ENCODE measurements around the gene ABTB2. TPM values are rescaled to one million over a fixed set of nuclear protein-coding genes. Genes with fewer than 3 reads are reported as not detected.

The ABTB2 gene
- total and polyA plus RNA-seq, 2 experiments from 2014 or later = 12.4 to 14.3 TPM

GRCh38 chr11:34311126-34311525 lies 46.7 kb downstream of the ABTB2 start:
- no peak overlapping the region for H3K27ac ChIP-seq
- peaks cover 10% of the 10 kb centered on the region for H3K4me1 ChIP-seq (ENCODE audit: insufficient read depth)
- H2AFZ ChIP-seq = no peak overlapping the region
- 67% methylated on average over 4 of the region's 4 CpGs for WGBS (ENCODE audit: low lambda C conversion rate, missing lambda C conversion rate)
- H3K9me2 ChIP-seq (replicated peaks; ENCODE audit: insufficient read depth) = no peaks in the 10 kb centered on the region
- H3K36me3 ChIP-seq (replicated peaks; ENCODE audit: insufficient read depth, low read depth) = no peaks in the 10 kb centered on the region
- peaks cover 57% of the 10 kb centered on the region for H3K79me2 ChIP-seq
- no peaks in the 10 kb centered on the region for H3K27me3 ChIP-seq
- H3K9me3 ChIP-seq (ENCODE audit: low read depth) = no peaks in the 10 kb centered on the region
- no peak overlapping the region for H3K4me2 ChIP-seq
- peaks cover 8% of the 10 kb centered on the region for H4K20me1 ChIP-seq (ENCODE audit: insufficient read depth, poor library complexity, severe bottlenecking)
- H3K4me3 ChIP-seq = no peak overlapping the region
- no peak for TF ChIP-seq EZH2 (IDR thresholded peaks at IDR 0.05; ENCODE audit: borderline replicate concordance)
- DNase-seq (ENCODE audit: low spot score) = no peak

- WGBS (ENCODE audit: low lambda C conversion rate, missing lambda C conversion rate) = 65% methylated on average over 6 of the region's 6 CpGs
- no peak overlapping the region for H2AFZ ChIP-seq
- no peaks in the 10 kb centered on the region for H3K9me2 ChIP-seq (replicated peaks; ENCODE audit: insufficient read depth)
- H3K9me3 ChIP-seq (ENCODE audit: low read depth) = no peaks in the 10 kb centered on the region
- H4K20me1 ChIP-seq (ENCODE audit: insufficient read depth, poor library complexity, severe bottlenecking) = peaks cover 8% of the 10 kb centered on the region
- no peak overlapping the region for H3K4me3 ChIP-seq
- no peak for DNase-seq (ENCODE audit: low spot score)
- peaks cover 12% of the 10 kb centered on the region for H3K4me1 ChIP-seq (ENCODE audit: insufficient read depth)
- H3K27me3 ChIP-seq = no peaks in the 10 kb centered on the region
- H3K4me2 ChIP-seq = no peak overlapping the region
- peak overlapping the region; percentile 49 for H3K27ac ChIP-seq
- H3K36me3 ChIP-seq (replicated peaks; ENCODE audit: insufficient read depth, low read depth) = no peaks in the 10 kb centered on the region
- H3K79me2 ChIP-seq = peaks cover 51% of the 10 kb centered on the region
- TF ChIP-seq CTCF (IDR thresholded peaks at IDR 0.05; ENCODE audit: poor library complexity) (no peak), EZH2phosphoT487 (IDR thresholded peaks at IDR 0.05; ENCODE audit: low read depth, severe bottlenecking, unreplicated experiment) (no peak), EZH2 (IDR thresholded peaks at IDR 0.05; ENCODE audit: borderline replicate concordance) (no peak)
Observed at GRCh38 chr11:34309965-34310364, 47.8 kb downstream of the ABTB2 start.

GRCh38 chr11:34308913-34309585 lies 48.8 kb downstream of the ABTB2 start:
- Histone ChIP-seq H2AFZ (no peak overlapping the region), H3K4me2 (no peak overlapping the region), H3K4me3 (no peak overlapping the region), H3K9me2 (replicated peaks; ENCODE audit: insufficient read depth) (no peaks in the 10 kb centered on the region), H3K9me3 (ENCODE audit: low read depth) (no peaks in the 10 kb centered on the region), H3K79me2 (peaks cover 54% of the 10 kb centered on the region), H3K36me3 (replicated peaks; ENCODE audit: insufficient read depth, low read depth) (no peaks in the 10 kb centered on the region), H4K20me1 (ENCODE audit: insufficient read depth, poor library complexity, severe bottlenecking) (peaks cover 8% of the 10 kb centered on the region), H3K27ac (peak overlapping the region; percentile 49), H3K4me1 (ENCODE audit: insufficient read depth) (peaks cover 11% of the 10 kb centered on the region), H3K27me3 (no peaks in the 10 kb centered on the region)
- DNase-seq (ENCODE audit: low spot score) = peak; percentile 57
- TF ChIP-seq CTCF (IDR thresholded peaks at IDR 0.05; ENCODE audit: poor library complexity) (no peak), EZH2 (IDR thresholded peaks at IDR 0.05; ENCODE audit: borderline replicate concordance) (no peak), EZH2phosphoT487 (IDR thresholded peaks at IDR 0.05; ENCODE audit: low read depth, severe bottlenecking, unreplicated experiment) (no peak)
- 68% methylated on average over 8 of the region's 8 CpGs for WGBS (ENCODE audit: low lambda C conversion rate, missing lambda C conversion rate)

GRCh38 chr11:34308049-34308912 lies 49.5 kb downstream of the ABTB2 start:
- no peaks in the 10 kb centered on the region for H3K36me3 ChIP-seq (replicated peaks; ENCODE audit: insufficient read depth, low read depth)

More at GRCh38 chr11:34308049-34308912, 49.5 kb downstream of the ABTB2 start:
- DNase-seq (ENCODE audit: low spot score) = no peak
- Histone ChIP-seq H3K9me3 (ENCODE audit: low read depth) (no peaks in the 10 kb centered on the region), H3K4me3 (no peak overlapping the region), H4K20me1 (ENCODE audit: insufficient read depth, poor library complexity, severe bottlenecking) (peaks cover 9% of the 10 kb centered on the region), H3K27me3 (no peaks in the 10 kb centered on the region), H3K9me2 (replicated peaks; ENCODE audit: insufficient read depth) (no peaks in the 10 kb centered on the region), H3K4me1 (ENCODE audit: insufficient read depth) (peaks cover 11% of the 10 kb centered on the region), H3K4me2 (no peak overlapping the region), H2AFZ (no peak overlapping the region), H3K79me2 (peaks cover 54% of the 10 kb centered on the region), H3K27ac (no peak overlapping the region)
- TF ChIP-seq EZH2phosphoT487 (IDR thresholded peaks at IDR 0.05; ENCODE audit: low read depth, severe bottlenecking, unreplicated experiment) (no peak), EZH2 (IDR thresholded peaks at IDR 0.05; ENCODE audit: borderline replicate concordance) (no peak), CTCF (IDR thresholded peaks at IDR 0.05; ENCODE audit: poor library complexity) (no peak)
- WGBS (ENCODE audit: low lambda C conversion rate, missing lambda C conversion rate) = 91% methylated on average over 7 of the region's 7 CpGs
